GM10266 (cell line): Measurements from ENCODE around the gene CEACAM8.
"Not testable (repeated sequence)": the region's sequence is repeated elsewhere in the genome, so short reads cannot be mapped to it uniquely, and the experiment has no call there.

ENCODE experiments used
- DNase-seq: peaks from one replicate; pipeline ENCODE4 v3.0.0; 2012; ENCODE audit errors: extremely low spot score
- TF ChIP-seq, protein P1 (sequence below): IDR thresholded peaks from 2 replicates; pipeline ENCODE4 v1.5.1; 2012; ENCODE audit warnings: mild to moderate bottlenecking, low read depth; ENCODE audit not compliant: control insufficient read depth, insufficient read depth; ENCODE audit errors: missing control alignments

CEACAM8 gene

DNA sequence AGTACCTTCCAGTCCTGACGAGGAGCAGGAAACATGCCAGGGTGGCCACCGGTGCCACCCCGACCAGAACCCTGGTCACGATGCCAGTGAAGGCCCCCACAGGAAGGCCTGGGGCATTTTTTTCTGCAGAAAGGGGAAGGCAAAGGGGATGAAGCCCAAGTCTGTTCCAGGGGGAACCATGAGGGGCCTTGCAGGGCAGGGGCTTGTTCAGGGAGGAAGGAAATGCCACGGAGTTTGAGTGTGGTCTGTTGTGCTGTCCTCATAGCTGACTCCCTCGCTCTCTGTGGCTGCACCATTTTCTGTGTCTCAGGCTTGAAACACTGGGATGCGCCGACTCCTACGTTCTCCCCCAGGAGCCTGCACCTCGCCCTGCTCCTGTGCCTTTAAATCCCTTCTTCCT, 38.9 kb downstream of the CEACAM8 start:
- DNase-seq: no peak
- TF ChIP-seq, protein P1, sequence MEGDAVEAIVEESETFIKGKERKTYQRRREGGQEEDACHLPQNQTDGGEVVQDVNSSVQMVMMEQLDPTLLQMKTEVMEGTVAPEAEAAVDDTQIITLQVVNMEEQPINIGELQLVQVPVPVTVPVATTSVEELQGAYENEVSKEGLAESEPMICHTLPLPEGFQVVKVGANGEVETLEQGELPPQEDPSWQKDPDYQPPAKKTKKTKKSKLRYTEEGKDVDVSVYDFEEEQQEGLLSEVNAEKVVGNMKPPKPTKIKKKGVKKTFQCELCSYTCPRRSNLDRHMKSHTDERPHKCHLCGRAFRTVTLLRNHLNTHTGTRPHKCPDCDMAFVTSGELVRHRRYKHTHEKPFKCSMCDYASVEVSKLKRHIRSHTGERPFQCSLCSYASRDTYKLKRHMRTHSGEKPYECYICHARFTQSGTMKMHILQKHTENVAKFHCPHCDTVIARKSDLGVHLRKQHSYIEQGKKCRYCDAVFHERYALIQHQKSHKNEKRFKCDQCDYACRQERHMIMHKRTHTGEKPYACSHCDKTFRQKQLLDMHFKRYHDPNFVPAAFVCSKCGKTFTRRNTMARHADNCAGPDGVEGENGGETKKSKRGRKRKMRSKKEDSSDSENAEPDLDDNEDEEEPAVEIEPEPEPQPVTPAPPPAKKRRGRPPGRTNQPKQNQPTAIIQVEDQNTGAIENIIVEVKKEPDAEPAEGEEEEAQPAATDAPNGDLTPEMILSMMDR: no peak

DNA sequence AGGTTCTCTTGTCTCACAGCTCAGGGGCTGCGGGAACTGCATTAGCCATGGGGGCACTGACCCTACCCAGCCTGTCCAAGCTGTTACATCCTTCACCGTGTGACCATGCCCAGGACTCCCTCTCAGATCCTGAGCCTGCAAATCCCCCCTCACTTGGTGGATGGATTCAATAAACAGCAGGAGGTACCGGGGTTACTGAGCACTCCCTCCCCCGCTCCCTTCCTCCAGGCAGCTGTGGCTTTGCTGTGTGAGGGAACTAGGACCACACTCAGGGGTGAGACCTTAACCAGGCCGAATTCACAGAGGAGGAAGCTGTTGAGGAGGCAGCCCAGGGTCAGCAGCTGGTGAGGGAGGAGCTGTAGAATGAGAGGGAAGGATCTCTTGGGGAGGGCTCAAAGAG, 39.4 kb downstream of the CEACAM8 start:
- TF ChIP-seq, protein P1: no peak
- no peak for DNase-seq

DNA sequence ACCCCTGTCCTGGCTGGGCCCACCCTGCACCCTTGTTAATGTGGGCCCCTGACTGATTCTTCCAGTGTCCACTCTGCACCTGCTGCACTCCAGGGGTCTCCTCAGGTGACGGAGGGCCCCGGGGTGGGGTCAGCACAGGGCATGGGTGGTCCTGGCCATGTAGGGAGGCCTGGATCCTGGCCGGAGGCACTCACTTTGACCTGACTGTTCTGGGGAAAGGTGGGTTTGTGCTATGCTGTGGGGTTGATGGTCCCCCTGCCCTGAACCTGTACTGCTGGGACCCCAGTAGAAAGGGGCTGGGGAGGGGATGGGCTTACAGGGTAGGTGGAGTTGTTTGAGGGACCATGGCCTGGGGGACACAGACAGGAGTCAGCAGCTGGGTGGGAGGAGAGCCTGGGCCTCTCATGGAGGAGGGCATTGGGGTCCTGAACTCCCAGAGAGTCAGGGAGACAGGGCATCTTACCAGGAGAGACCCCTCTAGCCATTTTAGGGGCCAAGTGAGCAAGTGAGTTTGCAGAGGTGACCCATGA, 40.6 kb downstream of the CEACAM8 start:
- TF ChIP-seq, protein P1: no peak
- no peak for DNase-seq

DNA sequence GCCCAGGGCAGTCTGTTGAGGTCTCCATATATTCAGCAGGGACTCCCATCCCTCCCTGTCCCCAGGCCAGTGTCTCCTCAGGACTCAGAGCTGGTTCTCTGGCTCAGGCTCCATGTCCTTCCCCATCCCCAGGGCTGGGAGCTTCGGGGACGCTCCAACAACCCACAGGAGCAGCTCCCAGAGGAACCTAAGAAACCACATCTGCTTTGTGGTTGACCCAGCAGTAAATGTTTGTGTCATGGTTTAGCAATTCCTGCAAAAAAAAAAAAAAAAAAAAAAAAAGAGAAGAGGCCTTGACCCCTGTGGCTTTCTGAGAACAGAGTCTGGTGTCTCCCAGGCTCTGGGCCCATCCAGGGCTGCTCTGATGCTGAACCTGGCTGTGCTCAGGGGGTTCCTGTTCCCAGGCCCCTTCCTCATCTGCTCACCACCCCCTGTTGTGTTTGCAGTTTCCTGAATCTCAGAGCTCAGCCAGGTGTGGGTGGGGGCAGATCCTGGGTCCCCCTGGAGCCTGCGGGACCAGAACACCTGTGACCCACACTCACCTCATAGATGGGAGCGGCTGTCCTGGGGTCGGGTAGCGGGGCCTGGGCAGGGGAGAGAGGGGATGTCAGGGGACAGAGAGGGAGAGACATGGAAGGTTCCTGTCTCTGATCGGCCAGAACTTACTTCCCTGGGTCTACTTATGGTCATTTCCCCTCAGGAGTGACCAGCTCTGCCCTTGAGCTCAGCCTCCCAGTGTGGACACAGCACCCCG, 41.3 kb downstream of the CEACAM8 start:
- TF ChIP-seq, protein P1: no peak
- DNase-seq: no peak

DNA sequence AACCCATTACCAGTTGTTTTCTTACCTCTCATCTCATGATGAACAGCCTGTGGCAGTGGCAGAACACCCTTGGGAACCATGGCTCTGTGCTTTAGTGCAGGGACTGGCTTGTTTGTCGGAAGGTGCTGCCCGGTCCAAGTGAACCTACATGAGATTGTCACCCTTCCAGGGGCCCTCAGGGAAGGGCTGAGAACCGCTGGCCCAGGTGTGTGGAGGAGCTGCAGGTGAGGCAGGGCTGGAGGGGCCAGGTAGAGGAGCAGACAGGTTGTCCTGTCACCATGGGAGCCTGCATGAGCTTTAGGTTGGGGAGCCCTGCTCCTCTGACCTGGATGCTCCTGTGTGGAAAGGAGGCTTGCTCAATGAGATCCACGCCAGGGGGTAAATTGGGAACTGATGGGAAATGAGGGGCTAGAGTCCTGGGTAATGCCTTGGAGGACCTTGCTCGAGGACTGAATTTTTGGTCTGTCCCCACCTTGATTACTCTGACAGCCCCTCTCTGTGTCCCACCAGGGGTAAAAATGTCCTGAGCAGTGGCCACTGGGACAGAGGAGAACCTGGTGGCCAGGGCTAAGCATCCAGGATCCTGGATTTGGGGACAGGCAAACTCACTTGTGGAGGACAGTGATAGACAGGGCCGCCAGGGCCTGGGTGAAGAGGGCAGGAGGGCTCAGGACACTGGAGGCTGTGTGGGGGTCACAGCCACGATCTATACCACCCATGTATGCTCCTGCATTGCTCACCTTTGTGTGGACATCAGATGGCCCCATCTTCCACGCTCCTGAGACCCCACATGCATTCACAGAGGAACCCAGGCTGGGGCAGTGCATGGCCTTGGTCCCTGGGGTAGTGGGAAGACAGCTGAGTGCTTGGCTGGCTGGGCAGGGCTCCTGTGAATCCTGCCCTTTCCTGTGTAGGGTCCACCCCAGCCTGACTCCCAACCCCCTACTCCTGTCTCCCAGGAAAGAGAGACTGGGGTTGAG, 42.3 kb downstream of the CEACAM8 start:
- no peak for DNase-seq
- TF ChIP-seq, protein P1: no peak

DNA sequence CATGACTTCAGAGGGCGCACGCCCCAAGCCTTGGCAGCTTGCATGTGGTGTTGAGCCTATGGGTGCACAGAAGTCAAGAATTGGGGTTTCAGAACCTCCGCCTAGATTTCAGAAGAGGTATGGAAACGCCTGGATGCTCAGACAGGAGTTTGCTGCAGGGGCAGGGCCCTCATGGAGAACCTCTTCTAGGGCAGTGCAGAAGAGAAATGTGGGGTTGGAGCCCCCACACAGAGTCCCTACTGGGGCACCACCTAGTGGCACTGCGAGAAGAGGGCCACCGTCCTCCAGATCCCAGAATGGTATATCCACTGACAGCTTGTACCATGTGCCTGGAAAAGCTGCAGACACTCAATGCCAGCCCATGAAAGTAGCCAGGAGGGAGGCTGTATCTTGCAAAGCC, 44.2 kb downstream of the CEACAM8 start:
- DNase-seq: not testable (repeated sequence)

DNA sequence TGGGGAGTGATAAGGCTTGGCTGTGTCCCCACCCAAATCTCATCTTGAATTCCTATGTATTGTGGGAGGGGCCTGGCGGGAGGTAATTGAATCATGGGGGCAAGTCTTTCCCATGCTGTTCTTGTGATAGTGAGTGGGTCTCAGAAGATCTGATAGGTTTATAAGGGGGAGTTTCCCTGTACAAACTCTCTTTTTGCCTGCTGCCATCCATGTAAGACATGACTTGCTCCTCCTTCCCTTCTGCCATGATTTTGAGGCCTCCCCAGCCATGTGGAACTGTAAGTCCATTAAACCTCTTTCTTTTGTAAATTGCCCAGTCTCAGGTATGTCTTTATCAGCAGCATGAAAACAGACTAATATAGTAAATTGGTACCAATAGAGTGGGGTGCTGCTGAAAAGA, 45.7 kb downstream of the CEACAM8 start:
- DNase-seq: not testable (repeated sequence)

DNA sequence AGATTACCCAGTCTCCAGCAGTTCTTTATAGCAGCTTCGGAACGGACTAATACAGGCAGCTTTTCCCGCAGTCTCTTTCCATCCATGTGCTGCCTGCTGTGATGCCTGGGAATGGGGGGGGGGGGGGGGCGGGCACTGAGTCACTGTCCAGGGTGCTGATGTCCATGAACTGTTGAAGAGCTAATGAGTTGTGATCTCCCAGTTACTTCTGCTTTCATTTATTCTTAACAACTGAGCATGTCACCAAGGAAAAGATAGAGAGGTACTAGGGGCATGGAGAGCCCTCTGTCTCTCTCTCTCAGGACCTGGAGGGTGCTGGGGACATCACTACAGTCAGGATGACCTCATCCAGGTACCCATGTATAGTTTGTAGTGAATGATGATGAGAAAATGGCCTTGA, 46.2 kb downstream of the CEACAM8 start:
- no peak for DNase-seq
- TF ChIP-seq, protein P1: no peak
